CD14-positive monocyte (primary cell): ENCODE results near the gene GRK5. TPM values are rescaled to one million over a fixed set of nuclear protein-coding genes. Genes with fewer than 3 reads are reported as not detected.

Experiments
- DNase-seq, 3 donors: peaks; one replicate each; pipeline ENCODE4 v3.0.0-alpha.2; 2011 to 2022
- H2AFZ ChIP-seq: 2 replicates; pipeline ENCODE4 v1.6.0; 2012; ENCODE audit warnings: mild to moderate bottlenecking, low read depth, low read length, inconsistent platforms; ENCODE audit not compliant: insufficient read depth, poor library complexity, severe bottlenecking
- H3K27ac ChIP-seq, 2 donors: 1 replicate in 1 of 2; 2 replicates in 1 of 2; pipeline ENCODE4 v1.5.1; 2012 to 2013; ENCODE audit warnings: low read length in 2 of 2, control low read depth in 1 of 2, inconsistent platforms in 1 of 2, low read depth in 1 of 2, mild to moderate bottlenecking in 1 of 2
- H3K27me3 ChIP-seq, 2 donors: one replicate each; pipeline versions ENCODE4 v1.6.0 to v1.6.1; 2011 to 2013; ENCODE audit warnings: low read length in 2 of 2; ENCODE audit not compliant: control insufficient read depth in 2 of 2, insufficient read depth in 2 of 2
- H3K36me3 ChIP-seq, 2 donors: replicated peaks in 1 of 2; 1 replicate in 1 of 2; 2 replicates in 1 of 2; pipeline versions ENCODE4 v1.5.1 to v1.6.1; 2012 to 2013; ENCODE audit warnings: low read length in 2 of 2, control low read depth in 1 of 2, inconsistent platforms in 1 of 2, mild to moderate bottlenecking in 1 of 2; ENCODE audit not compliant: insufficient read depth in 2 of 2, control insufficient read depth in 1 of 2
- H3K4me1 ChIP-seq, 2 donors: 1 replicate in 1 of 2; 2 replicates in 1 of 2; pipeline versions ENCODE4 v1.5.1 to v1.6.1; 2012 to 2013; ENCODE audit warnings: low read length in 2 of 2, control low read depth in 1 of 2, inconsistent platforms in 1 of 2, mild to moderate bottlenecking in 1 of 2, moderate library complexity in 1 of 2; ENCODE audit not compliant: insufficient read depth in 2 of 2, control insufficient read depth in 1 of 2
- H3K4me2 ChIP-seq: replicated peaks from 2 replicates; pipeline ENCODE3; 2012; ENCODE audit warnings: low read length, moderate library complexity, mild to moderate bottlenecking; ENCODE audit not compliant: poor library complexity, severe bottlenecking; ENCODE audit errors: extremely low read depth
- H3K4me3 ChIP-seq, 3 experiments: fragments of 200-600 bp in 1 of 3; sonication (generic) in 1 of 3; replicated peaks in 1 of 3; 1 replicate in 2 of 3; 2 replicates in 1 of 3; pipeline ENCODE4 v1.5.1; 2011 to 2013; ENCODE audit warnings: low read length in 3 of 3, mild to moderate bottlenecking in 3 of 3, control low read depth in 2 of 3, low read depth in 2 of 3, inconsistent platforms in 1 of 3, moderate library complexity in 1 of 3
- H3K79me2 ChIP-seq: 2 replicates; pipeline ENCODE4 v1.6.0; 2012; ENCODE audit warnings: mild to moderate bottlenecking, control low read depth, inconsistent platforms, low read length, moderate library complexity; ENCODE audit not compliant: insufficient read depth
- H3K9ac ChIP-seq: 2 replicates; pipeline ENCODE4 v1.6.0; 2017; ENCODE audit warnings: low read length, mild to moderate bottlenecking; ENCODE audit not compliant: insufficient read depth, poor library complexity, severe bottlenecking
- H3K9me3 ChIP-seq, 2 donors: replicated peaks in 1 of 2; 1 replicate in 1 of 2; 2 replicates in 1 of 2; pipeline versions ENCODE4 v1.5.1 to v1.6.1; 2012 to 2013; ENCODE audit warnings: low read length in 2 of 2, control low read depth in 1 of 2; ENCODE audit not compliant: control insufficient read depth in 1 of 2, insufficient read depth in 1 of 2
- H4K20me1 ChIP-seq: 2 replicates; pipeline ENCODE4 v1.6.0; 2012; ENCODE audit warnings: mild to moderate bottlenecking, low read length, control low read depth, moderate library complexity; ENCODE audit not compliant: insufficient read depth
- H3K27ac Mint-ChIP-seq, 7 donors: one replicate each; pipeline ENCODE4 v1.8.0; 2020; ENCODE audit warnings: mild to moderate bottlenecking in 7 of 7, mixed read lengths in 7 of 7, moderate library complexity in 6 of 7, inconsistent platforms in 2 of 7
- H3K27me3 Mint-ChIP-seq, 3 donors: one replicate each; pipeline ENCODE4 v1.8.0; 2021 to 2022; ENCODE audit warnings: low read depth in 3 of 3, mild to moderate bottlenecking in 3 of 3, mixed read lengths in 3 of 3, moderate library complexity in 3 of 3, inconsistent platforms in 1 of 3
- H3K36me3 Mint-ChIP-seq, 2 donors: one replicate each; pipeline ENCODE4 v1.8.0; 2020; ENCODE audit warnings: mixed read lengths in 2 of 2, inconsistent platforms in 1 of 2, mild to moderate bottlenecking in 1 of 2
- H3K4me1 Mint-ChIP-seq: one replicate; pipeline ENCODE4 v1.8.0; 2020; ENCODE audit warnings: mild to moderate bottlenecking, mixed read lengths
- H3K4me3 Mint-ChIP-seq, 2 donors: one replicate each; pipeline ENCODE4 v1.8.0; 2020; ENCODE audit warnings: mild to moderate bottlenecking in 2 of 2, mixed read lengths in 2 of 2, moderate library complexity in 1 of 2
- H3K9me3 Mint-ChIP-seq, 7 donors: one replicate each; pipeline ENCODE4 v1.8.0; 2020 to 2022; ENCODE audit warnings: mixed read lengths in 7 of 7, mild to moderate bottlenecking in 6 of 7, moderate library complexity in 6 of 7, inconsistent platforms in 2 of 7
- CTCF ChIP-seq: fragments of 200-600 bp; IDR thresholded peaks from one replicate; pipeline ENCODE4 v1.8.0; 2022; ENCODE audit warnings: antibody characterized with exemption, mild to moderate bottlenecking
- WGBS: methylation state at CpG from one replicate; pipeline ENCODE4 v1.1.5; 2013; ENCODE audit warnings: missing lambda C conversion rate; ENCODE audit not compliant: insufficient coverage; 5-methylcytosine and 5-hydroxymethylcytosine counted together
- intact Hi-C, 2 donors: fragments of 100-400 bp; cut with micrococcal nuclease; formaldehyde crosslinking; loops; one replicate each; pipeline versions ENCODE4 v1.15.0 to v1.15.1; 2023
- polyA plus RNA-seq, 3 donors: library from polyadenylated mRNA; depleted of rRNA in 1 of 3; unstranded in 2 of 3; stranded (reverse) in 1 of 3; fragments of 300-500 nt in 2 of 3; fragments of >200 nt in 1 of 3; fragmentation: Illumina TruSeq in 2 of 3; gene quantifications; 1 replicate in 2 of 3; 2 replicates in 1 of 3; pipeline ENCODE4 v1.2.3, GENCODE V29; 2012 to 2021

Gene GRK5
- polyA plus RNA-seq, 3 donors, result 1.2 to 6.5 (median 2.8) TPM

- WGBS, result 100% methylated on average over 2 of the region's 3 CpGs
- intact Hi-C loops, result loop anchor here (10.0 kb wide), 2 partner anchors 91 to 99 kb away; partner anchors contain the start of gene GRK5 (in 1 of the 2)
- H3K27ac Mint-ChIP-seq, result no peak overlapping the region
- H3K4me1 Mint-ChIP-seq, result peaks cover 38% of the 10 kb centered on the region
- Histone ChIP-seq H4K20me1 (peaks cover 40% of the 10 kb centered on the region), H3K36me3 (no peaks in the 10 kb centered on the region), H2AFZ (no peak overlapping the region), H3K79me2 (no peaks in the 10 kb centered on the region), H3K4me3 (no peak overlapping the region), H3K4me1 (peaks cover 17 to 28% of the 10 kb centered on the region in 2 donors), H3K27ac (no peak overlapping the region), H3K27me3 (no peaks in the 10 kb centered on the region), H3K4me2 (no peak overlapping the region), H3K9ac (no peak overlapping the region), H3K9me3 (no peaks in the 10 kb centered on the region)
- no peak for DNase-seq
- H3K27me3 Mint-ChIP-seq, result peaks cover 11 to 22% (median 21%) of the 10 kb centered on the region in 3 donors
- peaks cover 0 to 8% of the 10 kb centered on the region in 2 donors for H3K36me3 Mint-ChIP-seq
- H3K4me3 Mint-ChIP-seq, result no peak overlapping the region
- no peak for TF ChIP-seq CTCF
- peaks cover 0 to 2% (median 0%) of the 10 kb centered on the region in 7 donors for H3K9me3 Mint-ChIP-seq
These were observed 96.5 kb downstream of the GRK5 start for GRCh38 chr10:119303886-119304285.

GRCh38 chr10:119304541-119304940 lies 97.2 kb downstream of the GRK5 start:
- no peaks in the 10 kb centered on the region for H3K36me3 ChIP-seq
- no peak overlapping the region for H2AFZ ChIP-seq
- H3K27ac Mint-ChIP-seq, result peak overlapping the region in 3 of 7 donors; percentile 64 to 94 (median 69)
- no peak for TF ChIP-seq CTCF
- H3K4me2 ChIP-seq, result no peak overlapping the region
- H3K27me3 Mint-ChIP-seq, result peaks cover 14 to 27% (median 23%) of the 10 kb centered on the region in 3 donors
- no peak overlapping the region for H3K9ac ChIP-seq
- peaks cover 0 to 8% of the 10 kb centered on the region in 2 donors for H3K36me3 Mint-ChIP-seq
- H3K27me3 ChIP-seq, result no peaks in the 10 kb centered on the region
- H4K20me1 ChIP-seq, result peaks cover 44% of the 10 kb centered on the region
- peaks cover 17 to 28% of the 10 kb centered on the region in 2 donors for H3K4me1 ChIP-seq
- no peak overlapping the region for H3K4me3 ChIP-seq
- H3K79me2 ChIP-seq, result no peaks in the 10 kb centered on the region
- intact Hi-C loops, result loop anchor here (10.0 kb wide), 2 partner anchors 90 to 100 kb away; partner anchors contain the start of gene GRK5 (in 1 of the 2)
- peaks cover 38% of the 10 kb centered on the region for H3K4me1 Mint-ChIP-seq
- no peaks in the 10 kb centered on the region for H3K9me3 ChIP-seq
- H3K9me3 Mint-ChIP-seq, result peaks cover 0 to 2% (median 0%) of the 10 kb centered on the region in 7 donors
- H3K27ac ChIP-seq, result no peak overlapping the region
- WGBS, result 97% methylated on average over 8 of the region's 8 CpGs
- no peak for DNase-seq
- H3K4me3 Mint-ChIP-seq, result no peak overlapping the region
